DOHH2 (cell line): ENCODE results near the gene CD247.

Source experiments
- H3F3A ChIP-seq: fragments of 200-600 bp; sonication (generic), shearing (Covaris generic); 2 replicates; pipeline ENCODE4 v1.6.0; 2016; ENCODE audit warnings: antibody characterized with exemption, mild to moderate bottlenecking; ENCODE audit not compliant: control insufficient read depth, insufficient read depth
- H3K27ac ChIP-seq: fragments of 200-600 bp; sonication (generic); 2 replicates; pipeline ENCODE4 v1.5.1; 2014; ENCODE audit warnings: low read depth, mild to moderate bottlenecking, low read length, moderate library complexity
- H3K27me3 ChIP-seq: fragments of 200-600 bp; sonication (generic); 2 replicates; pipeline ENCODE4 v1.6.1; 2014; ENCODE audit warnings: mild to moderate bottlenecking, low read length, mixed read lengths; ENCODE audit not compliant: control insufficient read depth
- H3K36me3 ChIP-seq: fragments of 200-600 bp; sonication (generic); 2 replicates; pipeline ENCODE4 v1.6.1; 2014; ENCODE audit warnings: mild to moderate bottlenecking, low read length, moderate library complexity, mixed read lengths; ENCODE audit not compliant: control insufficient read depth
- H3K4me1 ChIP-seq: fragments of 200-600 bp; sonication (generic); 2 replicates; pipeline ENCODE4 v1.6.1; 2014; ENCODE audit warnings: mild to moderate bottlenecking, low read length, mixed read lengths; ENCODE audit not compliant: control insufficient read depth
- H3K4me2 ChIP-seq: fragments of 200-600 bp; sonication (generic); 2 replicates; pipeline ENCODE4 v1.6.0; 2014; ENCODE audit warnings: mild to moderate bottlenecking, low read length, moderate library complexity
- H3K4me3 ChIP-seq: fragments of 200-600 bp; sonication (generic); 2 replicates; pipeline ENCODE4 v1.5.1; 2014; ENCODE audit warnings: mild to moderate bottlenecking, low read length, mixed read lengths
- H3K79me2 ChIP-seq: fragments of 200-600 bp; sonication (generic); 2 replicates; pipeline ENCODE4 v1.6.1; 2014; ENCODE audit warnings: mild to moderate bottlenecking, low read length, mixed read lengths; ENCODE audit not compliant: control insufficient read depth
- H3K9me2 ChIP-seq: fragments of 200-600 bp; sonication (generic); replicated peaks from 2 replicates; pipeline ENCODE4 v1.6.1; 2014; ENCODE audit warnings: mild to moderate bottlenecking, low read length, mixed read lengths; ENCODE audit not compliant: control insufficient read depth
- H3K9me3 ChIP-seq: fragments of 200-600 bp; sonication (generic); 2 replicates; pipeline ENCODE4 v1.6.1; 2014; ENCODE audit warnings: antibody characterized with exemption, low read length, mixed read lengths; ENCODE audit not compliant: control insufficient read depth, insufficient read depth
- H4K20me1 ChIP-seq: fragments of 200-600 bp; sonication (generic); 2 replicates; pipeline ENCODE4 v1.6.0; 2014; ENCODE audit warnings: low read depth, mild to moderate bottlenecking, antibody characterized with exemption, low read length, moderate library complexity; ENCODE audit not compliant: control insufficient read depth, insufficient read depth
- CTCF ChIP-seq: fragments of 200-600 bp; sonication (generic); IDR thresholded peaks from one replicate; pipeline ENCODE4 v1.5.1; 2014; ENCODE audit warnings: antibody characterized with exemption, mild to moderate bottlenecking, low read depth, low read length; ENCODE audit not compliant: poor library complexity, severe bottlenecking
- EZH2phosphoT487 ChIP-seq: fragments of 200-600 bp; sonication (generic); IDR thresholded peaks from 2 replicates; pipeline ENCODE4 v1.6.1; 2017; ENCODE audit warnings: borderline replicate concordance, mild to moderate bottlenecking, antibody characterized with exemption, low read length, moderate library complexity, mixed read lengths

The CD247 gene

DNA sequence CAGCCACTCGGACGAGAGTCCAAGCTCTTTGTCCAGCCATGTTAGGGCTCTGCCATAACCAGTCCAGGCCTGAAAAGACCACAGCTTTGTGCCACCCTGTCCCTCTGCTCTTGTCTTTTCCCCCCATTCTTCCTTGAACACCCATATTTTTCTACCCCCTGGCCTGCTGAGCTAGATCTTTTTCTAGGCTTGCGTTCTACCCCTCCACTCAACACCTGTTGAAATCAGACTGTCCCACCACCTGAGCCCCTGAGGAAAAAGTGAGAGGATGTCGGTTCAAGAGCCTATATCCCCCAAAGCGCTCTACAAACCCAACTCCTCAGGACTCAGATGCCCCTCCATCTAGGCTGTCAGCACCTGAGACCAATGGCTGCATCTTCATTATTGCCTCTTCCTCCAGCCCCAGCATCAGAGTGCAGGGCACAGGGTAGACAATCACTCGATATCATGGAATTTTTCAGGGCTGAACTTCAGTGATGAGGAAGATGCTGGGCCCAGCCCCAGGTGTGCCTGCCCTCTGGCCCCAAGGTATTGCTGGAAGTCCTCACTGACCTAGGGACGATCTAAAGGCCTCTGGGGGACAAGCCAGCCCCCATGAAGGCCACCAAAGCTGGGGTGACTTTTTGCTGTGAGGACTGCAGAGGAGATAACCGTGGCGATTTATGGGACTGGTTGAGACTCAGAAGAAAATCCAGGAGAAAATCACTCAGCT lies 75.3 kb downstream of the CD247 start:
- Histone ChIP-seq H3K36me3 (no peaks in the 10 kb centered on the region), H3K4me3 (no peak overlapping the region), H3K27me3 (no peaks in the 10 kb centered on the region), H3K79me2 (peaks cover 5% of the 10 kb centered on the region; the same call in 1 of the 2 replicates), H3K27ac (no peak overlapping the region), H3K9me2 (no peaks in the 10 kb centered on the region), H3K4me2 (no peak overlapping the region), H3K9me3 (no peaks in the 10 kb centered on the region), H3K4me1 (peaks cover 27% of the 10 kb centered on the region), H4K20me1 (no peaks in the 10 kb centered on the region), H3F3A (no peaks in the 10 kb centered on the region)
- TF ChIP-seq CTCF = no peak
- TF ChIP-seq EZH2phosphoT487 = no peak

DNA sequence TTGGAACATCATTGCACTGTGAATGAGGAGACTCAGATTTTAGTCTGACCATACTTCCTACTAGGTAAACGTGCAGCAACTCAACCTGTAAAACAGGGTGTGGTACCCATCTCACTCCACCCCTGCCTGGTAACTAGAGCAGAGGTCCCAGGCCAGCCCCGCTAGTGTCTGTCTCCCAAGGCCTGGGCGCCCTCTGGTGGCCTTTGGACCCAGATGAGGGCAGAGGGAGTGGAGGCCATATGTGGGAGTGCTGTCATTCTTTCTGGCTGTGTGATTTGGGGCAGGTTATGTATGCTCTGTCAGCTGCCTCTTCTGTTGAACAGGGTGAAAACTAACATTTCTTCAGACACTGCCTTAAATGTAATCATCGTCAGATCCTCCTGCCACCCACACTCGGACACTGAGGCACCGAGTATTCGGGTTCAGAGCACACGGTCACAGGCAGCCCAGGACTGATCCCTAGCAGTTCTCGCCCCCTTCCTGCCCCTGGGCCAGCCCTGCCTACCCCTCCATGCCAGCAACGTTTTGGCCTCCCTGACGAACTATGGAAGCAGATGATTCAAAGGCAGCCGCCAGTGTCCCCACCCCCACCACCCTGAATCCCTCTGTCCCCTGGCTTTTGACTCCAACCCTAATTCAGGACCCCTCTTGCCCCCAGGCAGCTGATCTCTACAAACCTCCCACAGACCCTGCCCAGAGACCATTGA lies 76.0 kb downstream of the CD247 start:
- Histone ChIP-seq H3K27ac (no peak overlapping the region), H3K9me2 (no peaks in the 10 kb centered on the region), H3K27me3 (no peaks in the 10 kb centered on the region), H3K4me2 (no peak overlapping the region), H3K4me3 (no peak overlapping the region), H3K9me3 (no peaks in the 10 kb centered on the region), H3F3A (0 out of 2 replicates have a peak, but pooled peaks cover 3% of the 10 kb centered on the region), H4K20me1 (no peaks in the 10 kb centered on the region), H3K4me1 (peaks cover 26% of the 10 kb centered on the region), H3K79me2 (peaks cover 5% of the 10 kb centered on the region; the same call in 1 of the 2 replicates), H3K36me3 (no peaks in the 10 kb centered on the region)
- no peak for TF ChIP-seq EZH2phosphoT487
- peak; percentile 94 for TF ChIP-seq CTCF

- H4K20me1 ChIP-seq = no peaks in the 10 kb centered on the region
- no peak overlapping the region for H3K4me2 ChIP-seq
- no peaks in the 10 kb centered on the region for H3K36me3 ChIP-seq
- H3K4me3 ChIP-seq = no peak overlapping the region
- no peaks in the 10 kb centered on the region for H3K27me3 ChIP-seq
- H3K9me2 ChIP-seq = no peaks in the 10 kb centered on the region
- 0 out of 2 replicates have a peak, but pooled peaks cover 3% of the 10 kb centered on the region for H3F3A ChIP-seq
- TF ChIP-seq CTCF (no peak), EZH2phosphoT487 (no peak)
- H3K4me1 ChIP-seq = peaks cover 25% of the 10 kb centered on the region
- no peaks in the 10 kb centered on the region for H3K9me3 ChIP-seq
- H3K79me2 ChIP-seq = peaks cover 5% of the 10 kb centered on the region; the same call in 1 of the 2 replicates
- H3K27ac ChIP-seq = no peak overlapping the region
These were observed 77.1 kb downstream of the CD247 start for GRCh38 chr1:167441222-167441621.
